Measurements from ENCODE around the gene DCLK1.

DNA sequence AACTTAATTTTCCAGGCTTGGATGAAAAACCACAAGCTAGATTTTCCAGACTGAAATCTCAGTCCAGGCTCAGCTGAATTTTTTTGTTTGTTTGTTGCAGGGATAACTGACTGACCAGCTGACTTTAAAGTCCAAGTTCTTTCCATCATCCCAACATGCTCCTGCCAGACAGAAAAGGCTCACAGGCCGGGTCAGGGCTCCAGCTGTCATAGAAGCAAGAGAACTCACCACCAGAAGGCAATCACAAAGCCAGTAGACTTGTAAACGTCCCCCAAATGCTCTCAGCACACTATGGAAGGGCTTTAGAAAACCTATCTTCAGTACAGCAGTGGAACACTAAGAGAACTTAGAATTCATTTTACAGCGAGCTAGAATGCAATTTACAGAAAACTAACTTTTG, 25.5 kb downstream of the DCLK1 start:
- TF ChIP-seq, protein P1, sequence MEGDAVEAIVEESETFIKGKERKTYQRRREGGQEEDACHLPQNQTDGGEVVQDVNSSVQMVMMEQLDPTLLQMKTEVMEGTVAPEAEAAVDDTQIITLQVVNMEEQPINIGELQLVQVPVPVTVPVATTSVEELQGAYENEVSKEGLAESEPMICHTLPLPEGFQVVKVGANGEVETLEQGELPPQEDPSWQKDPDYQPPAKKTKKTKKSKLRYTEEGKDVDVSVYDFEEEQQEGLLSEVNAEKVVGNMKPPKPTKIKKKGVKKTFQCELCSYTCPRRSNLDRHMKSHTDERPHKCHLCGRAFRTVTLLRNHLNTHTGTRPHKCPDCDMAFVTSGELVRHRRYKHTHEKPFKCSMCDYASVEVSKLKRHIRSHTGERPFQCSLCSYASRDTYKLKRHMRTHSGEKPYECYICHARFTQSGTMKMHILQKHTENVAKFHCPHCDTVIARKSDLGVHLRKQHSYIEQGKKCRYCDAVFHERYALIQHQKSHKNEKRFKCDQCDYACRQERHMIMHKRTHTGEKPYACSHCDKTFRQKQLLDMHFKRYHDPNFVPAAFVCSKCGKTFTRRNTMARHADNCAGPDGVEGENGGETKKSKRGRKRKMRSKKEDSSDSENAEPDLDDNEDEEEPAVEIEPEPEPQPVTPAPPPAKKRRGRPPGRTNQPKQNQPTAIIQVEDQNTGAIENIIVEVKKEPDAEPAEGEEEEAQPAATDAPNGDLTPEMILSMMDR (IDR thresholded peaks at IDR 0.05) = no peak
- no peak for TF ChIP-seq POLR2A (IDR thresholded peaks at IDR 0.05)

Data from adrenal gland (tissue), 5 donors.